NB4 (cell line): ENCODE data around the gene PLXDC2.

ENCODE experiments used
- DNase-seq: peaks from one replicate; pipeline ENCODE4 v3.0.0; 2010; ENCODE audit warnings: low read depth
- H3K4me3 ChIP-seq: one replicate; pipeline ENCODE4 v1.5.1; 2011; ENCODE audit warnings: mild to moderate bottlenecking, low read depth, low read length, moderate library complexity
- MYC ChIP-seq: IDR thresholded peaks from 2 replicates; pipeline ENCODE4 v1.6.1; 2011; ENCODE audit warnings: low read depth, low read length
- POLR2A ChIP-seq: IDR thresholded peaks from 2 replicates; pipeline ENCODE4 v1.6.1; 2011; ENCODE audit warnings: mild to moderate bottlenecking; ENCODE audit not compliant: insufficient read length; ENCODE audit errors: extremely low read depth
- TF ChIP-seq, protein P1 (sequence below): IDR thresholded peaks from one replicate; pipeline ENCODE4 v1.5.1; 2012; ENCODE audit warnings: low read depth, low read length
- TF ChIP-seq, protein P2 (sequence below): IDR thresholded peaks from 2 replicates; pipeline ENCODE4 v1.6.1; 2011; ENCODE audit warnings: low read depth, low read length

Gene PLXDC2

DNA sequence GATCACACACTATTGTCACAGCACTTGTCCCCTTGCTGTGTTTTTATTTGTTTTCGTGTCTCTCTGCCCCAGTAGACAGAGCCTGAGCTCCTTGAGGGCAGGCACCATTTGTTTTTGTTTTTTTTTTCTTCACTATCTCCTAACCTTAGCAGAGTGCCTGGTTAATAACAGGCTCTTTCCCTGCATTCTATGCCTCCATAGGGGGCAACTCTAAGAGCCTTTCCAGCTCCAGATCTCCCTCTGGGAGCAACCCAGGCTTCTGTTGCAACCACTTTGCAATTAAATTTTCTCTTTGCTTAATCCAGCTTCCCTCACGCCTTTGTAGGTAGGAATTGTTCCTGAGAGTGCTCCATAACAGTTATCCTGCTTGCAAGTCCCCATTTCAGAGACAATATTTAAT is 148.4 kb downstream of the PLXDC2 start:
- DNase-seq = no peak
- TF ChIP-seq, protein P1, sequence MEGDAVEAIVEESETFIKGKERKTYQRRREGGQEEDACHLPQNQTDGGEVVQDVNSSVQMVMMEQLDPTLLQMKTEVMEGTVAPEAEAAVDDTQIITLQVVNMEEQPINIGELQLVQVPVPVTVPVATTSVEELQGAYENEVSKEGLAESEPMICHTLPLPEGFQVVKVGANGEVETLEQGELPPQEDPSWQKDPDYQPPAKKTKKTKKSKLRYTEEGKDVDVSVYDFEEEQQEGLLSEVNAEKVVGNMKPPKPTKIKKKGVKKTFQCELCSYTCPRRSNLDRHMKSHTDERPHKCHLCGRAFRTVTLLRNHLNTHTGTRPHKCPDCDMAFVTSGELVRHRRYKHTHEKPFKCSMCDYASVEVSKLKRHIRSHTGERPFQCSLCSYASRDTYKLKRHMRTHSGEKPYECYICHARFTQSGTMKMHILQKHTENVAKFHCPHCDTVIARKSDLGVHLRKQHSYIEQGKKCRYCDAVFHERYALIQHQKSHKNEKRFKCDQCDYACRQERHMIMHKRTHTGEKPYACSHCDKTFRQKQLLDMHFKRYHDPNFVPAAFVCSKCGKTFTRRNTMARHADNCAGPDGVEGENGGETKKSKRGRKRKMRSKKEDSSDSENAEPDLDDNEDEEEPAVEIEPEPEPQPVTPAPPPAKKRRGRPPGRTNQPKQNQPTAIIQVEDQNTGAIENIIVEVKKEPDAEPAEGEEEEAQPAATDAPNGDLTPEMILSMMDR = no peak
- TF ChIP-seq, protein P2, sequence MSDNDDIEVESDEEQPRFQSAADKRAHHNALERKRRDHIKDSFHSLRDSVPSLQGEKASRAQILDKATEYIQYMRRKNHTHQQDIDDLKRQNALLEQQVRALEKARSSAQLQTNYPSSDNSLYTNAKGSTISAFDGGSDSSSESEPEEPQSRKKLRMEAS = no peak
- no peak for TF ChIP-seq MYC
- TF ChIP-seq POLR2A = no peak
- no peak overlapping the region for H3K4me3 ChIP-seq

DNA sequence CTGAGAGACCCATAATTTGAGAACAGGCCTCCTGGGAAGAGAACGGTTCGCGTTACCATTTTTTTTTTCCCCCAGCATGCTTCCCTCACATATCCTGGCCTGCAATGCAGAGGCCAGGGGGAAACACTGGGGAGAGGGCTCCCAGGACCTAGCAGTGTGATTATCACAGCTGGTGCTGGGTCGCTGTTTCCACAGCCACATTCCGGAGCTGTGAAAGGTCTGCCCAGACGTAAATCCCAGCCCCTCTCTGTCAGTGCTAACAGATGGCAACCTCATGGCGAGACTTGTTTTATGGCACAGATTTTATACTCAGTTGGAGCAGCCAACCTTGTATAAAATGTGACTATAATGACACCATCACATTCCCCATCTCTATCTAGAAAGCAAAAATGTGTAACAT is 150.5 kb downstream of the PLXDC2 start:
- H3K4me3 ChIP-seq = no peak overlapping the region
- TF ChIP-seq MYC = no peak
- TF ChIP-seq, protein P1 = no peak
- TF ChIP-seq, protein P2 = no peak
- TF ChIP-seq POLR2A = no peak
- no peak for DNase-seq

DNA sequence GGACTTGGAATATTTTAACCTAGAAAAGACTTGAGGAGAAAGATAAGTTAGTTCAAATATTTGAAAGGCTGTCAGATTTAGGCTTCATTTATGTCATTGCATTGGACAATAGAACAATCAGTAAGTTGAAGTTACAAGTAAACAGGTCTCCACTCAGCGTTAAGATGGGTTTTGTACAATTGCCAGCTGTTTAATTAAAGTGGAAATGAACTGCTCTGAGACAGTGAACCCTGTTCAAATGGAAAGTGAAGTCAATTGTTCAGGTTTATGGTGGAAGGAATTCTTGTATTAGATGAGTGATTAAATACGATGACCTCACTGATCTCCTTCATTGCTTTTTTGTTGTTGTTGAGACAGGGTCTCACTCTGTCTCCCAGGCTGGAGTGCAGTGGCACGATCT is 151.7 kb downstream of the PLXDC2 start:
- DNase-seq = no peak
- TF ChIP-seq MYC (no peak), POLR2A (no peak)
- TF ChIP-seq, protein P2 = no peak
- TF ChIP-seq, protein P1 = no peak

DNA sequence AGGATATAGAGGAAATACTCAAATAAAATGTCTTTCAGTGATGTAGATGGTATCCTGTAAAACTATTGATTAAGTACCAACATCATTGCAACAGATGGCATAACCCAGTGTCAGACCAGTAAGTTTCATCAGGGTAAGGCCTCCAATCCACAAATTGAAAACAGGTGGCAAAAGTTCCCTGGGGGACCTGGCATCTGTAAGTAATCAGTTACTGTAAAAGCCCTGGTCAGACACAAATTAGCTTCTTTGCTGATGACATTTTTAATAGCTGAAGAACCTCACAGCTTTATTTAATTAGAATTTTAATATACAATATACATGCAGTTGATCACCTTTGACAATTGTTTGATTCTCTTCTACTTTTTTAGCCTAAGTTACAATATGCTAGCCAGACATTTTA is 152.5 kb downstream of the PLXDC2 start:
- no peak overlapping the region for H3K4me3 ChIP-seq
- no peak for TF ChIP-seq POLR2A
- TF ChIP-seq, protein P1 = no peak
- TF ChIP-seq, protein P2 = no peak
- TF ChIP-seq MYC = no peak
- DNase-seq = no peak

More for the DNA sequence above, 151.7 kb downstream of the PLXDC2 start:
- no peak overlapping the region for H3K4me3 ChIP-seq

DNA sequence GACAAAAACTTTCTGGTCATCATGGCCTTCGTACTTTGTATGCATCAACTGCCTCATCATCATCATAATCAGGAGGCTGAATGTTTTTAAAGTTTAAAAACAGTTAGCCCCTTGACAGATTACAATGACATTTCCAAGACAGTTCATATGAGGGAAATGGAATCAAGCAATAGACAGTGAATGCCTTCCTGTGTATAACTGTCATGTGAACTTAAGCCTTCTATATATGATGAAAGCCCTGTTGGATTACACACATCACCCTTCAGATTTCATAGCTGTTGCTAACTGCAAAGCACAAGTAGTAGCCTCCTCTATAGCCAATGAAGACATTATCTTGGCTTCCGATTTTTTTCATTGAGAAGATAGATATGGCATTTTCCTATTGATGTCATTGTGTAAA is 154.0 kb downstream of the PLXDC2 start:
- no peak for DNase-seq
- no peak overlapping the region for H3K4me3 ChIP-seq
- TF ChIP-seq POLR2A = no peak
- TF ChIP-seq MYC = no peak

DNA sequence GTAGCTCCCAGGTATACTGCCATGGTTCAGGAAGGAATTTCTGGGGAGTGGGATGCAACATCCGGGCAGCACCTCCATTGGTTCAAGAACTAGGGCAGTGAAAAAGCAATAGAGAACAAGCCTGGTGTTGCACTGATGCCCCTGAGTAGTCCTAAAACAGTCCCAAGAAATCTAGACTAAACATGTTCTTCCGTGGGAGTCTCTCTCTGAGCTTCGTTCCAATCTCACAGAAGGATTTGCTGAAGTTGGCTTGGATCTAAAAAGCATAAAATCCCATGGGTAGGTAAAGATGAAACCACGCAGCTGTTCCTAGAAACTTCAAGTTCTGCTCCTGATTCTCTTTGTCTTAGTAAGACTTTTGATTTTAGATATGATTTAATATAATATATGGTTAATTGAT is 154.5 kb downstream of the PLXDC2 start:
- H3K4me3 ChIP-seq = no peak overlapping the region
- no peak for DNase-seq
- TF ChIP-seq, protein P2 = no peak
- no peak for TF ChIP-seq POLR2A
- no peak for TF ChIP-seq MYC
- TF ChIP-seq, protein P1 = no peak
